ENCODE measurements around the gene APBB1IP. TPM values are rescaled to one million over a fixed set of nuclear protein-coding genes. Genes with fewer than 3 reads are reported as not detected.
"Not testable (repeated sequence)": the region's sequence is repeated elsewhere in the genome, so short reads cannot be mapped to it uniquely, and the experiment has no call there.

The APBB1IP gene
- total RNA-seq (10 to 100 TPM in 2 of 9 donors, 1 to 10 TPM in 6, under 1 TPM in 1; 0.81 to 19.6 (median 1.8) TPM), polyA plus RNA-seq (1 to 10 TPM in 1 of 2 donors, under 1 TPM in 1; 0.99 to 1.7 TPM)
- long read RNA-seq, donor 1: 0 reads
- long read RNA-seq, donor 2: 0 reads
- long read RNA-seq, donor 3, partial matches to known transcripts: 0 of 1 reads
- long read RNA-seq, donor 3, other reads (novel, unspliced or antisense): 1 of 1 reads

GRCh38 chr10:26437637-26438461 lies at the start of gene APBB1IP:
Gene APBB1IP, plus strand, starts transcription at chr10:26438341. Its CDS starts 53,986 bp downstream, at chr10:26492327.
- H3K36me3 ChIP-seq: no peaks in the 10 kb centered on the region
- H3K4me3 ChIP-seq: peak within 1 kb of the TSS; percentile 14 to 72 (median 48)
- intact Hi-C loops (cut with DNase I): no loop called here
- no peaks in the 10 kb centered on the region for H3K9me3 ChIP-seq
- H3K27ac ChIP-seq: peak within 1 kb of the TSS in 11 of 12 donors; percentile 14 to 97 (median 42)
- H3K4me1 ChIP-seq: peaks cover 0 to 50% (median 0%) of the 10 kb centered on the region in 12 donors
- DNase-seq: peak; percentile 57 to 91 (median 81)
- 13 to 21% (median 16%) methylated on average over 32 to 36 of the region's 36 CpGs for WGBS, 4 donors
- H3K27me3 ChIP-seq: peaks cover 0 to 41% (median 14%) of the 10 kb centered on the region in 9 donors
- ATAC-seq: peak; percentile 83 to 96 (median 92)
- TF ChIP-seq POLR2A (IDR thresholded peaks at IDR 0.05) (no peak), CTCF (IDR thresholded peaks at IDR 0.05) (no peak)

DNA sequence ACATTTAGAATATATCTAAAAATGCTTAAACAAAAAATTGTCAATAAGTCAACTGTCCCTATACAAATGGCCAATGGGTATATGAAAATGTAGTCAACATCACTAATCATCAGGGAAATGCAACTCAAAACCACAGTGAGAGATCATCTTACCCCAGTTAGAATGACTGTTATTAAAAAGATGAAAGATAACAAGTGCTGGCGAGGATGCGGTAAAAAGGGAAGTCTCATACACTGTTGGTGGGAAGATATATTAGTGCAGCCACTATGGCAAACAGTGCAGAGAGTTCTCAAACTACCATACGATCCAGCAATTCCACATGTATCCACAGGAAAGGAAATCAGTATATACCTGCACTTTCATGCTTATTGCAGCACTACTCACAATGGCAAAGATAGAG lies 48.6 kb upstream of the APBB1IP start:
- intact Hi-C loops (cut with DNase I): no loop called here
- TF ChIP-seq CTCF (IDR thresholded peaks at IDR 0.05) (no peak), POLR2A (IDR thresholded peaks at IDR 0.05) (no peak)
- H3K27ac ChIP-seq: no peak overlapping the region
- no peak overlapping the region for H3K4me3 ChIP-seq
- H3K9me3 ChIP-seq: peaks cover 0 to 12% (median 2%) of the 10 kb centered on the region in 12 donors
- no peaks in the 10 kb centered on the region for H3K36me3 ChIP-seq
- 88 to 91% (median 88%) methylated on average over 3 of the region's 3 CpGs for WGBS, 4 donors
- ATAC-seq: no peak
- DNase-seq: no peak
- peaks cover 0 to 26% (median 9%) of the 10 kb centered on the region in 9 donors for H3K27me3 ChIP-seq
- no peaks in the 10 kb centered on the region for H3K4me1 ChIP-seq

- no peak overlapping the region for H3K27ac ChIP-seq
- peak in 3 of 5 donors; percentile 19 to 63 (median 28) for DNase-seq
- no peak for TF ChIP-seq POLR2A (IDR thresholded peaks at IDR 0.05)
- no peak for TF ChIP-seq CTCF (IDR thresholded peaks at IDR 0.05)
- peak overlapping the region in 2 of 12 donors; percentile 4 to 40 for H3K4me3 ChIP-seq
- H3K36me3 ChIP-seq: no peaks in the 10 kb centered on the region
- 15 to 28% (median 21%) methylated on average over 36 to 69 of the region's 69 CpGs for WGBS, 4 donors
- peaks cover 0 to 26% (median 9%) of the 10 kb centered on the region in 9 donors for H3K27me3 ChIP-seq
- peak in 1 of 4 donors; percentile 58 for ATAC-seq
- H3K4me1 ChIP-seq: no peaks in the 10 kb centered on the region
- intact Hi-C loops (cut with DNase I): no loop called here
- H3K9me3 ChIP-seq: peaks cover 0 to 12% (median 2%) of the 10 kb centered on the region in 12 donors
Measured at GRCh38 chr10:26391701-26392695, 46.1 kb upstream of the APBB1IP start.

DNA sequence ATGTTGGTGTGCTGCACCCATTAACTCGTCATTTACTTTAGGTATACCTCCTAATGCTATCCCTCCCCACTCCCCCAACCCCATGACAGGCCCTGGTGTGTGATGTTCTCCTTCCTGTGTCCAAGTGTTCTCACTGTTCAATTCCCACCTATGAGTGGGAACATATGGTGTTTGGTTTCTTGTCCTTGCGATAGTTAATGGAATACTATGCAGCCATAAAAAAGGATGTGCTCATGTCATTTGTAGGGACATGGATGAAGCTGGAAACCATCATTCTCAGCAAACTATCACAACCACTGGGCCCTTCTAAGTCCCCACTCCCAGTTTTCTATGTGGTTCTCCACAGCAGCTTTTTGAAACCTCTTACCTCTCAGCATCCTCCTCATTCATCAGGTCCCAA lies 39.8 kb upstream of the APBB1IP start:
- H3K27me3 ChIP-seq; H3K27ac ChIP-seq; H3K36me3 ChIP-seq; DNase-seq; H3K4me1 ChIP-seq; ATAC-seq; H3K4me3 ChIP-seq; H3K9me3 ChIP-seq; intact Hi-C loops (cut with DNase I): not testable (repeated sequence)
- 81 to 98% (median 90%) methylated on average over 2 of the region's 2 CpGs for WGBS, 4 donors

All from heart left ventricle (tissue), 16 donors.